GM23338 (cell line): ENCODE measurements around the gene CNNM4.

Experiments used
- CREB1 ChIP-seq: fragments of 250-450 bp; sonication (Bioruptor Pico); IDR thresholded peaks from 2 replicates; pipeline ENCODE4 v1.5.0; 2020; ENCODE audit warnings: low read depth, mild to moderate bottlenecking, moderate library complexity
- ETS1 ChIP-seq: IDR thresholded peaks from 2 replicates; pipeline ENCODE4 v1.6.1; 2016; ENCODE audit warnings: antibody characterized with exemption
- EZH2 ChIP-seq: fragments of 200-600 bp; sonication (generic); IDR thresholded peaks from one replicate; pipeline ENCODE4 v1.8.0; 2017; ENCODE audit warnings: antibody characterized with exemption, mild to moderate bottlenecking, low read depth; ENCODE audit not compliant: unreplicated experiment
- EZH2phosphoT487 ChIP-seq: fragments of 200-600 bp; sonication (generic); IDR thresholded peaks from one replicate; pipeline ENCODE4 v1.8.1; 2018; ENCODE audit warnings: antibody characterized with exemption; ENCODE audit not compliant: unreplicated experiment
- JUNB ChIP-seq: IDR thresholded peaks from one replicate; pipeline ENCODE4 v1.6.1; 2016; ENCODE audit warnings: antibody characterized with exemption; ENCODE audit not compliant: unreplicated experiment
- NANOG ChIP-seq: IDR thresholded peaks from 2 replicates; pipeline ENCODE4 v1.6.1; 2016; ENCODE audit warnings: antibody characterized with exemption, borderline replicate concordance
- POLR2AphosphoS5 ChIP-seq: IDR thresholded peaks from 2 replicates; pipeline ENCODE4 v1.6.1; 2016; ENCODE audit warnings: antibody characterized with exemption, low read depth
- REST ChIP-seq: IDR thresholded peaks from one replicate; pipeline ENCODE4 v1.6.1; 2018; ENCODE audit warnings: antibody characterized with exemption; ENCODE audit not compliant: unreplicated experiment
- STAT1 ChIP-seq: IDR thresholded peaks from one replicate; pipeline ENCODE4 v1.6.1; 2016; ENCODE audit warnings: antibody characterized with exemption; ENCODE audit not compliant: unreplicated experiment
- ZNF114 ChIP-seq: fragments of 250-450 bp; sonication (Bioruptor Pico); IDR thresholded peaks from 2 replicates; pipeline ENCODE4 v1.5.0; 2020; ENCODE audit warnings: mild to moderate bottlenecking, moderate library complexity
- ZNF331 ChIP-seq: fragments of 250-450 bp; sonication (Bioruptor Pico); IDR thresholded peaks from 2 replicates; pipeline ENCODE4 v1.5.0; 2020; ENCODE audit warnings: low read depth, mild to moderate bottlenecking, moderate library complexity
- TF ChIP-seq, protein P1 (sequence below), 2 experiments: fragments of 200-600 bp in 1 of 2; sonication (generic) in 1 of 2; conservative IDR thresholded peaks; 2 replicates each; pipeline versions ENCODE4 v1.5.1 to v1.6.1; 2016 to 2017; ENCODE audit warnings: antibody characterized with exemption in 2 of 2, low read depth in 2 of 2, mild to moderate bottlenecking in 2 of 2, moderate library complexity in 1 of 2

GRCh38 chr2:96811917-96812316 lies 51.2 kb downstream of the CNNM4 start:
- TF ChIP-seq EZH2 = no peak
- TF ChIP-seq, protein P1, sequence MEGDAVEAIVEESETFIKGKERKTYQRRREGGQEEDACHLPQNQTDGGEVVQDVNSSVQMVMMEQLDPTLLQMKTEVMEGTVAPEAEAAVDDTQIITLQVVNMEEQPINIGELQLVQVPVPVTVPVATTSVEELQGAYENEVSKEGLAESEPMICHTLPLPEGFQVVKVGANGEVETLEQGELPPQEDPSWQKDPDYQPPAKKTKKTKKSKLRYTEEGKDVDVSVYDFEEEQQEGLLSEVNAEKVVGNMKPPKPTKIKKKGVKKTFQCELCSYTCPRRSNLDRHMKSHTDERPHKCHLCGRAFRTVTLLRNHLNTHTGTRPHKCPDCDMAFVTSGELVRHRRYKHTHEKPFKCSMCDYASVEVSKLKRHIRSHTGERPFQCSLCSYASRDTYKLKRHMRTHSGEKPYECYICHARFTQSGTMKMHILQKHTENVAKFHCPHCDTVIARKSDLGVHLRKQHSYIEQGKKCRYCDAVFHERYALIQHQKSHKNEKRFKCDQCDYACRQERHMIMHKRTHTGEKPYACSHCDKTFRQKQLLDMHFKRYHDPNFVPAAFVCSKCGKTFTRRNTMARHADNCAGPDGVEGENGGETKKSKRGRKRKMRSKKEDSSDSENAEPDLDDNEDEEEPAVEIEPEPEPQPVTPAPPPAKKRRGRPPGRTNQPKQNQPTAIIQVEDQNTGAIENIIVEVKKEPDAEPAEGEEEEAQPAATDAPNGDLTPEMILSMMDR (conservative IDR thresholded peaks at IDR 0.05; ENCODE audit: low read depth in 2 of 2) = no peak
- no peak for TF ChIP-seq JUNB
- TF ChIP-seq POLR2AphosphoS5 = no peak
- no peak for TF ChIP-seq REST
- TF ChIP-seq ZNF331 (CRISPR knock-in tag) = no peak
- TF ChIP-seq CREB1 = no peak
- TF ChIP-seq EZH2phosphoT487 = no peak
- TF ChIP-seq ZNF114 (CRISPR knock-in tag) = no peak
- no peak for TF ChIP-seq STAT1
- TF ChIP-seq NANOG = no peak
- TF ChIP-seq ETS1 = no peak
